GM12878 (cell line): ENCODE data around the gene HMBS. TPM values are rescaled to one million over a fixed set of nuclear protein-coding genes. Genes with fewer than 3 reads are reported as not detected.

Source experiments
- ATAC-seq: fragments of 200-7000 bp; cut with Tn5 transposase; 3 replicates; pipeline ENCODE4 v1.9.1; 2020; ENCODE audit warnings: mild to moderate bottlenecking, moderate library complexity
- BruUV-seq: library from RNA; stranded (reverse); fragments of 400-500 nt; replicated peaks from 2 replicates; lab custom pipeline; 2021; lab: Mats Ljungman, UMichigan
- CTCF ChIA-PET: fragments of 300-600 bp; sonication (Branson Sonifier 250); formaldehyde crosslinking; extraction: SDS; loops from one replicate; lab custom pipeline; 2021; ENCODE audit warnings: inconsistent platforms; lab: Yijun Ruan, JAX
- POLR2A ChIA-PET: fragments of 350-600 bp; formaldehyde crosslinking; extraction: SDS; loops from one replicate; lab custom pipeline; 2021; ENCODE audit warnings: inconsistent platforms; lab: Charles Lee
- RAD21 ChIA-PET: fragments of 300-600 bp; sonication (Branson Sonifier 250); formaldehyde crosslinking; loops from one replicate; lab custom pipeline; 2023; ENCODE audit warnings: antibody characterized with exemption; ENCODE audit not compliant: unreplicated experiment; lab: Charles Lee
- SMC1A ChIA-PET: fragments of 300-600 bp; sonication (Branson Sonifier 250); formaldehyde crosslinking; loops from one replicate; lab custom pipeline; 2023; ENCODE audit not compliant: unreplicated experiment, uncharacterized antibody; lab: Charles Lee
- DNase-seq: peaks from one replicate; pipeline ENCODE4 v3.0.0-alpha.2; 2011; ENCODE audit warnings: low read depth, low spot score
- FAIRE-seq: peaks from 3 replicates; lab custom pipeline; 2011; peaks lifted over from hg19 to GRCh38; lab: Jason Lieb, UNC
- H2AFZ ChIP-seq: 2 replicates; pipeline ENCODE4 v1.6.0; 2011; ENCODE audit warnings: low read depth, low read length, control low read depth; ENCODE audit not compliant: control insufficient read depth
- H3K27ac ChIP-seq: 2 replicates; pipeline ENCODE4 v1.5.1; 2011; ENCODE audit warnings: control low read depth; ENCODE audit not compliant: control insufficient read depth, insufficient read depth
- H3K27me3 ChIP-seq, 2 experiments: replicated peaks in 1 of 2; 2 replicates each; pipeline versions ENCODE4 v1.6.0 to v1.6.1; 2011; ENCODE audit warnings: low read length in 1 of 2; ENCODE audit not compliant: control insufficient read depth in 2 of 2, insufficient read depth in 2 of 2
- H3K36me3 ChIP-seq, 2 experiments: 2 replicates each; pipeline ENCODE4 v1.5.1; 2011; ENCODE audit warnings: low read length in 1 of 2; ENCODE audit not compliant: control insufficient read depth in 2 of 2, insufficient read depth in 2 of 2
- H3K4me1 ChIP-seq: 2 replicates; pipeline ENCODE4 v1.6.1; 2011; ENCODE audit warnings: mild to moderate bottlenecking, low read length, moderate library complexity, mixed read lengths; ENCODE audit not compliant: control insufficient read depth, insufficient read depth
- H3K4me2 ChIP-seq: 2 replicates; pipeline ENCODE4 v1.6.0; 2011; ENCODE audit warnings: control low read depth; ENCODE audit not compliant: control insufficient read depth, insufficient read depth
- H3K4me3 ChIP-seq: fragments of 200-600 bp; sonication (generic); 2 replicates; pipeline ENCODE4 v1.5.1; 2016
- H3K79me2 ChIP-seq: 2 replicates; pipeline ENCODE4 v1.6.0; 2011; ENCODE audit warnings: low read length; ENCODE audit not compliant: control insufficient read depth, insufficient read depth
- H3K9ac ChIP-seq: 2 replicates; pipeline ENCODE4 v1.8.0; 2011; ENCODE audit warnings: low read length, control low read depth, mixed read lengths; ENCODE audit not compliant: control insufficient read depth, insufficient read depth
- H3K9me3 ChIP-seq: replicated peaks from 3 replicates; pipeline ENCODE4 v1.5.1; 2011; ENCODE audit warnings: mild to moderate bottlenecking, low read length; ENCODE audit not compliant: control insufficient read depth, insufficient read depth
- H4K20me1 ChIP-seq: 2 replicates; pipeline ENCODE4 v1.6.0; 2011; ENCODE audit not compliant: control insufficient read depth, insufficient read depth
- ATF3 ChIP-seq: IDR thresholded peaks from 2 replicates; pipeline ENCODE4 v1.6.1; 2011; ENCODE audit warnings: low read depth, mild to moderate bottlenecking, low read length, moderate library complexity, borderline replicate concordance; ENCODE audit errors: extremely low read depth
- BCLAF1 ChIP-seq: fragments of 450-650 bp; IDR thresholded peaks from 2 replicates; pipeline ENCODE4 v1.6.1; 2017; ENCODE audit warnings: antibody characterized with exemption, mild to moderate bottlenecking, moderate library complexity
- BMI1 ChIP-seq: fragments of 450-650 bp; IDR thresholded peaks from 2 replicates; pipeline ENCODE4 v1.6.1; 2016; ENCODE audit warnings: mild to moderate bottlenecking, moderate library complexity, borderline replicate concordance
- EED ChIP-seq: sonication (generic); IDR thresholded peaks from 2 replicates; pipeline ENCODE4 v1.6.1; 2016; ENCODE audit warnings: antibody characterized with exemption, low read depth
- GABPA ChIP-seq: IDR thresholded peaks from 2 replicates; pipeline ENCODE4 v1.6.1; 2014; ENCODE audit warnings: antibody characterized with exemption, low read depth, mild to moderate bottlenecking, inconsistent platforms
- GATAD2B ChIP-seq: fragments of 450-650 bp; conservative IDR thresholded peaks from 2 replicates; pipeline ENCODE4 v1.6.1; 2017; ENCODE audit warnings: low read depth, mild to moderate bottlenecking, moderate library complexity
- IKZF1 ChIP-seq: fragments of 450-650 bp; conservative IDR thresholded peaks from 2 replicates; pipeline ENCODE4 v1.6.1; 2017; ENCODE audit warnings: antibody characterized with exemption, mild to moderate bottlenecking
- IRF4 ChIP-seq: IDR thresholded peaks from 2 replicates; pipeline ENCODE4 v1.6.1; 2011; ENCODE audit warnings: low read depth, low read length
- JUNB ChIP-seq: IDR thresholded peaks from 2 replicates; pipeline ENCODE4 v1.6.1; 2016; ENCODE audit warnings: antibody characterized with exemption, mild to moderate bottlenecking
- KDM1A ChIP-seq: fragments of 200-600 bp; sonication (generic); IDR thresholded peaks from 2 replicates; pipeline ENCODE4 v1.6.1; 2016; ENCODE audit warnings: borderline replicate concordance
- NFYB ChIP-seq: IDR thresholded peaks from 2 replicates; pipeline ENCODE4 v1.6.1; 2011; ENCODE audit warnings: low read depth, mild to moderate bottlenecking, low read length, improper control_type of control experiment, moderate library complexity; ENCODE audit not compliant: insufficient read depth
- PKNOX1 ChIP-seq: fragments of 450-650 bp; IDR thresholded peaks from 2 replicates; pipeline ENCODE4 v1.6.1; 2016; ENCODE audit warnings: mild to moderate bottlenecking
- RUNX3 ChIP-seq: IDR thresholded peaks from 2 replicates; pipeline ENCODE4 v1.6.1; 2012; ENCODE audit warnings: low read length, inconsistent platforms
- SPI1 ChIP-seq: IDR thresholded peaks from 2 replicates; pipeline ENCODE4 v1.6.1; 2011; ENCODE audit warnings: low read depth, mild to moderate bottlenecking, low read length, moderate library complexity, borderline replicate concordance; ENCODE audit not compliant: insufficient read depth
- SUZ12 ChIP-seq: fragments of 200-600 bp; sonication (generic); IDR thresholded peaks from one replicate; pipeline ENCODE4 v1.6.1; 2018; ENCODE audit warnings: antibody characterized with exemption, mild to moderate bottlenecking; ENCODE audit not compliant: unreplicated experiment
- ZNF217 ChIP-seq: fragments of 450-650 bp; IDR thresholded peaks from 2 replicates; pipeline ENCODE4 v1.6.1; 2017; ENCODE audit warnings: antibody characterized with exemption, mild to moderate bottlenecking
- whole genome bisulfite sequencing: methylation state at CpG from one replicate; pipeline ENCODE4 v1.1.6; 2016; ENCODE audit warnings: low lambda C conversion rate; ENCODE audit not compliant: insufficient replicate concordance, insufficient coverage; ENCODE audit errors: missing lambda C conversion rate; 5-methylcytosine and 5-hydroxymethylcytosine counted together
- in situ Hi-C: fragments of 300-500 bp; cut with MboI; formaldehyde crosslinking; loops from 9 replicates; pipeline ENCODE4 v1.14.3; 2018; ENCODE audit warnings: mixed read lengths
- intact Hi-C: fragments of 100-400 bp; cut with micrococcal nuclease; formaldehyde crosslinking; loops from one replicate; pipeline ENCODE4 v1.14.2; 2022; ENCODE audit not compliant: unreplicated experiment
- polyA plus RNA-seq, 11 experiments: library from polyadenylated mRNA; depleted of rRNA in 4 of 11; unstranded in 6 of 11; stranded (reverse) in 5 of 11; fragments of >200 nt; fragmentation: Nextera tagmentation in 4 of 11; fragmentation: Illumina TruSeq in 1 of 11; extraction: Ambion mirVana in 4 of 11; extraction: Trizol in 1 of 11; gene quantifications; 1 replicate in 1 of 11; 2 replicates in 10 of 11; pipeline versions ENCODE4 v1.2.1 to v1.2.3, GENCODE V29; 2011 to 2016; ENCODE audit warnings: inconsistent platforms in 2 of 11, missing spikeins in 2 of 11, low read depth in 1 of 11
- total RNA-seq, 4 experiments: library from RNA; depleted of rRNA in 3 of 4; stranded (reverse); fragments of >200 nt in 3 of 4; fragmentation: Illumina TruSeq in 1 of 4; extraction: Trizol in 1 of 4; gene quantifications; 2 replicates each; pipeline versions ENCODE4 v1.2.1 to v1.2.3, GENCODE V29; 2013 to 2021
- TF ChIP-seq, protein P1 (sequence below): IDR thresholded peaks from 2 replicates; pipeline ENCODE4 v1.6.1; 2011; ENCODE audit warnings: mild to moderate bottlenecking, low read depth, low read length, moderate library complexity; ENCODE audit not compliant: insufficient replicate concordance

HMBS gene
- total and polyA plus RNA-seq, 10 of the 15 experiments (the other 5 are each of a cell fraction or from before 2014, with no cell fraction given), result 17.7 to 96.7 (median 49.7) TPM

DNA sequence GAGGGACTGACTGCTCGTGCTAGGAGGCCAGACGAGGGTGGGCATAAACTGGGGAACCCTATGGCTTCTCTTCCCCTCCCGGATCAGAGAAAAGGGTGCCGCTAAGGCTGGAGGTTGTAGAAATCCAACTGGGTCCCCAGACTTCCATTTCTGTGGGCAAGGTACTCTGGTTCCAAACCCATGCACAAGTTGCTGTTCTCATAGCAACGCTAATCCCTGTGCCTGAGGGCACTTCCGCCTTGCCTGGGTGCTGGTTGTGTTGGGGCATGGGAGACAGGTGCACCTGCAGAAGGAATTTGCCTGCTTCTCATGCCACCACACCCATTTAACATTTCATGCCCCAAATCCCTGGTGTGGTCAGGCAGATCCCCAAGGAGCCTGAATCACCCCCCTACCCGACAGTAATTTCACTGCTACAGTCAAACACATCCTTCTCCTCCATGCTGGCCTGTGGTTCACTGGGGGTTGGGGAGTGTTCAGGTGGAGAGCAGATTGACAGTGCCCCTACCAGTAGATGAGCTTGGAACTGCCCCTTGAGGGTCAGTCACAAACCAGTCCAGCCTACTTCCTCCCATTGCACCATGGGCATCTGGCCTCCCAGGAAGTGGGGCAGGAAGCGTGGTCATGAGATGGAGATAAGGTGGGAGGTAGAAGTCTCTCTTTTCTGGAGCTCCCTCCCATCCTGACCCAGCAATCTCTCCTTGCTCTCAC, 23.6 kb downstream of the HMBS start:
- intact Hi-C loops (loop anchor here (5.0 kb wide), 1 partner anchor 89 kb away; no protein-coding TSS in a partner anchor), in situ Hi-C loops (no loop called here)
- CTCF ChIA-PET, result interaction anchor here (0.8 to 1.9 kb wide), 10 partner anchors 9 to 216 kb away, joined by 3 to 10 read pairs (median 3); partner anchors contain the start of genes HINFP and TRAPPC4
- DNase-seq (no peak), ATAC-seq (peak; percentile 44), FAIRE-seq (peak; percentile 82)
- WGBS, result 7% methylated on average over 8 of the region's 8 CpGs
- Histone ChIP-seq H4K20me1 (no peaks in the 10 kb centered on the region), H3K4me1 (peaks cover 19% of the 10 kb centered on the region), H3K4me2 (peak overlapping the region; percentile 86), H3K27me3 (no peaks in the 10 kb centered on the region), H3K9me3 (no peaks in the 10 kb centered on the region), H3K4me3 (peak overlapping the region; percentile 96), H2AFZ (peak overlapping the region; percentile 76), H3K9ac (peak overlapping the region; percentile 82), H3K27ac (peak overlapping the region; percentile 58), H3K36me3 (peaks cover 14 to 19% of the 10 kb centered on the region in 2 experiments), H3K79me2 (peaks cover 26% of the 10 kb centered on the region)
- POLR2A ChIA-PET, result interaction anchor here (0.5 to 7.2 kb wide), 9 partner anchors 13 to 98 kb away, joined by 3 to 76 read pairs (median 4); partner anchors contain the start of genes CBL, HINFP, HMBS and VPS11
- BruUV-seq, result no TSS peak
- SMC1A ChIA-PET, result interaction anchor here (0.7 to 2.6 kb wide), 4 partner anchors 11 to 216 kb away, joined by 3 to 32 read pairs (median 4); partner anchors contain the start of genes HINFP and VPS11
- RAD21 ChIA-PET, result interaction anchor here (0.8 to 1.5 kb wide), 4 partner anchors 9 to 88 kb away, joined by 3 to 7 read pairs (median 4); partner anchors contain the start of genes HINFP and HMBS
- TF ChIP-seq ATF3 (no peak), EED (peak; percentile 9; the same call in 1 of the 2 replicates), PKNOX1 (peak; percentile 93), IKZF1 (0 out of 2 replicates have a peak, but pooled peaks have one; percentile 22), GABPA (0 out of 2 replicates have a peak, but pooled peaks have one; percentile 19), GATAD2B (no peak), JUNB (no peak), NFYB (peak; percentile 78), RUNX3 (peak; percentile 53), SPI1 (peak; percentile 43; the same call in 1 of the 2 replicates), SUZ12 (no peak), BMI1 (peak; percentile 58; the same call in 1 of the 2 replicates), ZNF217 (no peak), BCLAF1 (no peak), IRF4 (no peak), KDM1A (no peak)
- TF ChIP-seq, protein P1, sequence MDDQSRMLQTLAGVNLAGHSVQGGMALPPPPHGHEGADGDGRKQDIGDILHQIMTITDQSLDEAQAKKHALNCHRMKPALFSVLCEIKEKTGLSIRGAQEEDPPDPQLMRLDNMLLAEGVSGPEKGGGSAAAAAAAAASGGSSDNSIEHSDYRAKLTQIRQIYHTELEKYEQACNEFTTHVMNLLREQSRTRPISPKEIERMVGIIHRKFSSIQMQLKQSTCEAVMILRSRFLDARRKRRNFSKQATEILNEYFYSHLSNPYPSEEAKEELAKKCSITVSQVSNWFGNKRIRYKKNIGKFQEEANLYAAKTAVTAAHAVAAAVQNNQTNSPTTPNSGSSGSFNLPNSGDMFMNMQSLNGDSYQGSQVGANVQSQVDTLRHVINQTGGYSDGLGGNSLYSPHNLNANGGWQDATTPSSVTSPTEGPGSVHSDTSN, result peak; percentile 79
